HCT116 (cell line): ENCODE results near the gene RALB. TPM values are rescaled to one million over a fixed set of nuclear protein-coding genes. Genes with fewer than 3 reads are reported as not detected.

Experiments used
- ATAC-seq: fragments of 200-7000 bp; cut with Tn5 transposase; 2 replicates; pipeline ENCODE4 v1.9.1; 2020; ENCODE audit warnings: mild to moderate bottlenecking, moderate library complexity
- BruUV-seq: library from RNA; stranded (reverse); fragments of 400-500 nt; replicated peaks from 2 replicates; lab custom pipeline; 2021; lab: Mats Ljungman, UMichigan
- CTCF ChIA-PET: fragments of 300-600 bp; sonication (Branson Sonifier 250); formaldehyde crosslinking; loops from one replicate; lab custom pipeline; 2021; ENCODE audit warnings: antibody characterized with exemption; lab: Charles Lee
- POLR2A ChIA-PET: fragments of 300-600, 350-600 bp; sonication (Branson Sonifier 250); formaldehyde crosslinking; loops from one replicate; lab custom pipeline; 2021; ENCODE audit warnings: antibody characterized with exemption; lab: Charles Lee
- RAD21 ChIA-PET, 2 experiments: fragments of 300-600 bp; sonication (Branson Sonifier 250); formaldehyde crosslinking; loops; one replicate each; lab custom pipeline; 2023; ENCODE audit warnings: low total read pairs in 2 of 2; ENCODE audit not compliant: uncharacterized antibody in 2 of 2, unreplicated experiment in 2 of 2, low non-redundant PET in 1 of 2; lab: Charles Lee
- DNase-seq: peaks from one replicate; pipeline ENCODE4 v3.0.0-alpha.2; 2010; ENCODE audit warnings: low read depth, low spot score
- H2AFZ ChIP-seq: fragments of 200-600 bp; shearing (Covaris generic), sonication (generic); 2 replicates; pipeline ENCODE4 v1.6.1; 2017; ENCODE audit warnings: low read depth, mixed run types, mixed read lengths, antibody characterized with exemption, low read length; ENCODE audit not compliant: poor library complexity, severe bottlenecking
- H3K27ac ChIP-seq: 2 replicates; pipeline ENCODE4 v1.5.1; 2012; ENCODE audit warnings: low read depth, low read length
- H3K27me3 ChIP-seq: fragments of 200-600 bp; sonication (generic); 2 replicates; pipeline ENCODE4 v1.6.1; 2016; ENCODE audit warnings: mixed run types, low read length, mixed read lengths; ENCODE audit not compliant: insufficient read depth
- H3K36me3 ChIP-seq, 2 experiments: fragments of 200-500 bp in 1 of 2; fragments of 200-600 bp in 1 of 2; sonication (Bioruptor generic) in 1 of 2; sonication (generic) in 1 of 2; 2 replicates each; pipeline versions ENCODE4 v1.5.1 to v1.6.1; 2014 to 2016; ENCODE audit warnings: low read length in 2 of 2, inconsistent platforms in 1 of 2, mixed read lengths in 1 of 2, mixed run types in 1 of 2; ENCODE audit not compliant: insufficient read depth in 2 of 2, control insufficient read depth in 1 of 2
- H3K4me1 ChIP-seq, 2 experiments: fragments of 200-600 bp in 1 of 2; sonication (generic) in 1 of 2; 2 replicates each; pipeline versions ENCODE4 v1.5.1 to v1.6.1; 2012 to 2017; ENCODE audit warnings: low read length in 2 of 2, inconsistent platforms in 1 of 2, mild to moderate bottlenecking in 1 of 2, mixed read lengths in 1 of 2, mixed run types in 1 of 2, moderate library complexity in 1 of 2; ENCODE audit not compliant: insufficient read depth in 2 of 2, control insufficient read depth in 1 of 2
- H3K4me2 ChIP-seq: fragments of 200-600 bp; sonication (generic); 2 replicates; pipeline ENCODE4 v1.6.1; 2017; ENCODE audit warnings: mixed run types, low read length, mixed read lengths
- H3K4me3 ChIP-seq, 2 experiments: fragments of 200-600 bp in 1 of 2; sonication (generic) in 1 of 2; replicated peaks in 1 of 2; 2 replicates each; pipeline ENCODE4 v1.5.1; 2011 to 2016; ENCODE audit warnings: low read length in 2 of 2, control low read depth in 1 of 2, low read depth in 1 of 2, mild to moderate bottlenecking in 1 of 2, mixed read lengths in 1 of 2, mixed run types in 1 of 2
- H3K79me2 ChIP-seq: fragments of 200-600 bp; sonication (generic); 2 replicates; pipeline ENCODE4 v1.6.1; 2017; ENCODE audit warnings: mild to moderate bottlenecking, mixed run types, low read length, moderate library complexity, mixed read lengths; ENCODE audit not compliant: insufficient read depth
- H3K9ac ChIP-seq: fragments of 200-600 bp; sonication (generic); 2 replicates; pipeline ENCODE4 v1.6.1; 2016; ENCODE audit warnings: low read length, mixed read lengths
- H3K9me2 ChIP-seq: fragments of 200-600 bp; sonication (generic), shearing (Covaris generic); 2 replicates; pipeline ENCODE4 v1.6.1; 2017; ENCODE audit warnings: mixed run types, mild to moderate bottlenecking, moderate library complexity; ENCODE audit not compliant: insufficient read depth
- H3K9me3 ChIP-seq, 2 experiments: fragments of 200-500 bp in 1 of 2; fragments of 200-600 bp in 1 of 2; sonication (Bioruptor generic) in 1 of 2; sonication (generic) in 1 of 2; 2 replicates each; pipeline ENCODE4 v1.6.1; 2014 to 2017; ENCODE audit warnings: low read length in 2 of 2, mixed read lengths in 2 of 2, inconsistent platforms in 1 of 2, low read depth in 1 of 2, mild to moderate bottlenecking in 1 of 2, mixed run types in 1 of 2, moderate library complexity in 1 of 2; ENCODE audit not compliant: control insufficient read depth in 1 of 2, insufficient read depth in 1 of 2
- H4K20me1 ChIP-seq: fragments of 200-600 bp; sonication (generic), shearing (Covaris generic); 2 replicates; pipeline ENCODE4 v1.6.1; 2017; ENCODE audit warnings: mixed run types, mild to moderate bottlenecking, moderate library complexity; ENCODE audit not compliant: insufficient read depth
- ATF3 ChIP-seq: IDR thresholded peaks from 2 replicates; pipeline ENCODE4 v1.6.1; 2012
- CBX3 ChIP-seq: IDR thresholded peaks from 2 replicates; pipeline ENCODE4 v1.6.1; 2012; ENCODE audit warnings: low read depth
- ELF1 ChIP-seq: IDR thresholded peaks from 2 replicates; pipeline ENCODE4 v1.6.1; 2012; ENCODE audit warnings: low read depth, borderline replicate concordance
- FOSL1 ChIP-seq: IDR thresholded peaks from 2 replicates; pipeline ENCODE4 v1.6.1; 2012; ENCODE audit warnings: low read depth
- MAX ChIP-seq: IDR thresholded peaks from 2 replicates; pipeline ENCODE4 v1.6.1; 2012
- RAD21 ChIP-seq: IDR thresholded peaks from 2 replicates; pipeline ENCODE4 v1.6.1; 2012; ENCODE audit warnings: low read depth, mild to moderate bottlenecking
- SIN3A ChIP-seq: IDR thresholded peaks from 2 replicates; pipeline ENCODE4 v1.6.1; 2012; ENCODE audit warnings: low read depth
- SP1 ChIP-seq: IDR thresholded peaks from 2 replicates; pipeline ENCODE4 v1.6.1; 2012; ENCODE audit warnings: low read depth
- TCF7L2 ChIP-seq: IDR thresholded peaks from 2 replicates; pipeline ENCODE4 v1.7.0; 2011; ENCODE audit warnings: borderline replicate concordance, inconsistent platforms; ENCODE audit not compliant: insufficient read depth, insufficient read length; ENCODE audit errors: extremely low read depth
- YY1 ChIP-seq: IDR thresholded peaks from 2 replicates; pipeline ENCODE4 v1.6.1; 2011; ENCODE audit warnings: low read length, low read depth, moderate library complexity, mild to moderate bottlenecking; ENCODE audit not compliant: insufficient replicate concordance; ENCODE audit errors: extremely low read depth
- ZFX ChIP-seq: fragments of 450-650 bp; IDR thresholded peaks from 2 replicates; pipeline ENCODE4 v1.6.1; 2017
- intact Hi-C: fragments of 100-400 bp; cut with micrococcal nuclease; formaldehyde crosslinking; loops from 2 replicates; pipeline ENCODE4 v1.10.0; 2022
- total RNA-seq: library from RNA; stranded (reverse); gene quantifications from one replicate; pipeline ENCODE4 v1.2.1, GENCODE V29; 2021; ENCODE audit not compliant: unreplicated experiment
- TF ChIP-seq, protein P1 (sequence below): IDR thresholded peaks from 2 replicates; pipeline ENCODE4 v1.6.1; 2011; ENCODE audit warnings: mild to moderate bottlenecking, low read length, moderate library complexity; ENCODE audit not compliant: insufficient replicate concordance; ENCODE audit errors: extremely low read depth
- TF ChIP-seq, protein P2 (sequence below): IDR thresholded peaks from 2 replicates; pipeline ENCODE4 v1.6.1; 2012; ENCODE audit warnings: low read depth
- TF ChIP-seq, protein P3 (sequence below), 3 experiments: fragments of 200-600 bp in 1 of 3; sonication (generic) in 1 of 3; IDR thresholded peaks in 2 of 3; conservative IDR thresholded peaks in 1 of 3; 2 replicates each; pipeline ENCODE4 v1.5.1; 2012 to 2017; ENCODE audit warnings: low read depth in 2 of 3, low read length in 2 of 3, antibody characterized with exemption in 1 of 3, borderline replicate concordance in 1 of 3, control low read depth in 1 of 3, mild to moderate bottlenecking in 1 of 3, mixed read lengths in 1 of 3, mixed run types in 1 of 3, moderate library complexity in 1 of 3; ENCODE audit not compliant: insufficient read depth in 1 of 3

The RALB gene
- total RNA-seq, 1 experiment from 2014 or later, result 42.8 TPM

DNA sequence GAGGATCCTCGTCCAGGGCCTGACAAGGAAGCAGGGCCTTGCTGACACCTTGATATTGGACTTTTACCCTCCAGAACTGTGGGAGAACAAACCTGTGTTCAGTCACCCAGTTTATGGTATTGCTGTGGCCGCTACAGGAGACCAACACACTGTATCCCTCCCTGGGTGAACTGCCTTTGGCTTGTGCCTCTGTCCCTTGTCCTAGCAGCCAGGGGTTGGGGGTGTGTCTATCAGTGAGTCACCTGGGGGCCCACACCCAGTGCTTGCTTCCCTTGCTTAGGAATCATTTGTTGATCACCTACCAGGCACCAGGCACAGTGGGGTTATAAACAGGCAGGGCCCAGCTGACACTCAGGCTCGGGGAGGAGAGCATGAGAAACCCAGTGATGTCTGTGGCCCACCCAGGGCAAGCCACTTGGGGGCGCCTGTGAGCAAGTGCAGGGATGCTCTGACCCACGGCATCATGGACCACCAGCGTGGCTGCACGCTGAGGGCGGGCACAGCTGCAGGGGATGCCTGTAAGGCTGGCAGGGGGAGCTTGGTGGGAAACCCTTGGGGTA, 46.5 kb upstream of the RALB start:
- H4K20me1 ChIP-seq, result no peaks in the 10 kb centered on the region
- POLR2A ChIA-PET, result no interaction called here
- peaks cover 21% of the 10 kb centered on the region for H3K79me2 ChIP-seq
- H3K9me3 ChIP-seq, result no peaks in the 10 kb centered on the region
- H3K4me1 ChIP-seq, result peaks cover 0 to 11% of the 10 kb centered on the region in 2 experiments; a peak in 1 of 4 replicates
- no peak overlapping the region for H3K4me3 ChIP-seq
- ATAC-seq (peak; percentile 75), DNase-seq (no peak)
- RAD21 ChIA-PET, result no interaction called here
- H3K27me3 ChIP-seq, result no peaks in the 10 kb centered on the region
- no peak overlapping the region for H3K9ac ChIP-seq
- H3K4me2 ChIP-seq, result peak overlapping the region; percentile 17; the same call in 1 of the 2 replicates
- intact Hi-C loops, result no loop called here
- H3K9me2 ChIP-seq, result no peaks in the 10 kb centered on the region
- CTCF ChIA-PET, result interaction anchor here (1.0 kb wide), 1 partner anchor 10 kb away, joined by 3 read pairs; no protein-coding TSS in a partner anchor
- peak; percentile 48 for TF ChIP-seq RAD21
- peak; percentile 15; the same call in 1 of the 2 replicates for TF ChIP-seq FOSL1
- no peak for TF ChIP-seq ELF1
- TF ChIP-seq, protein P1, sequence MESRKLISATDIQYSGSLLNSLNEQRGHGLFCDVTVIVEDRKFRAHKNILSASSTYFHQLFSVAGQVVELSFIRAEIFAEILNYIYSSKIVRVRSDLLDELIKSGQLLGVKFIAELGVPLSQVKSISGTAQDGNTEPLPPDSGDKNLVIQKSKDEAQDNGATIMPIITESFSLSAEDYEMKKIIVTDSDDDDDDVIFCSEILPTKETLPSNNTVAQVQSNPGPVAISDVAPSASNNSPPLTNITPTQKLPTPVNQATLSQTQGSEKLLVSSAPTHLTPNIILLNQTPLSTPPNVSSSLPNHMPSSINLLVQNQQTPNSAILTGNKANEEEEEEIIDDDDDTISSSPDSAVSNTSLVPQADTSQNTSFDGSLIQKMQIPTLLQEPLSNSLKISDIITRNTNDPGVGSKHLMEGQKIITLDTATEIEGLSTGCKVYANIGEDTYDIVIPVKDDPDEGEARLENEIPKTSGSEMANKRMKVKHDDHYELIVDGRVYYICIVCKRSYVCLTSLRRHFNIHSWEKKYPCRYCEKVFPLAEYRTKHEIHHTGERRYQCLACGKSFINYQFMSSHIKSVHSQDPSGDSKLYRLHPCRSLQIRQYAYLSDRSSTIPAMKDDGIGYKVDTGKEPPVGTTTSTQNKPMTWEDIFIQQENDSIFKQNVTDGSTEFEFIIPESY, result no peak
- no peak for TF ChIP-seq MAX
- TF ChIP-seq SP1, result no peak
- no peak for TF ChIP-seq ATF3
- TF ChIP-seq ZFX, result no peak
- 0 out of 2 replicates have a peak, but pooled peaks have one; percentile 57 for TF ChIP-seq CBX3
- no peak for TF ChIP-seq SIN3A
- TF ChIP-seq, protein P2, sequence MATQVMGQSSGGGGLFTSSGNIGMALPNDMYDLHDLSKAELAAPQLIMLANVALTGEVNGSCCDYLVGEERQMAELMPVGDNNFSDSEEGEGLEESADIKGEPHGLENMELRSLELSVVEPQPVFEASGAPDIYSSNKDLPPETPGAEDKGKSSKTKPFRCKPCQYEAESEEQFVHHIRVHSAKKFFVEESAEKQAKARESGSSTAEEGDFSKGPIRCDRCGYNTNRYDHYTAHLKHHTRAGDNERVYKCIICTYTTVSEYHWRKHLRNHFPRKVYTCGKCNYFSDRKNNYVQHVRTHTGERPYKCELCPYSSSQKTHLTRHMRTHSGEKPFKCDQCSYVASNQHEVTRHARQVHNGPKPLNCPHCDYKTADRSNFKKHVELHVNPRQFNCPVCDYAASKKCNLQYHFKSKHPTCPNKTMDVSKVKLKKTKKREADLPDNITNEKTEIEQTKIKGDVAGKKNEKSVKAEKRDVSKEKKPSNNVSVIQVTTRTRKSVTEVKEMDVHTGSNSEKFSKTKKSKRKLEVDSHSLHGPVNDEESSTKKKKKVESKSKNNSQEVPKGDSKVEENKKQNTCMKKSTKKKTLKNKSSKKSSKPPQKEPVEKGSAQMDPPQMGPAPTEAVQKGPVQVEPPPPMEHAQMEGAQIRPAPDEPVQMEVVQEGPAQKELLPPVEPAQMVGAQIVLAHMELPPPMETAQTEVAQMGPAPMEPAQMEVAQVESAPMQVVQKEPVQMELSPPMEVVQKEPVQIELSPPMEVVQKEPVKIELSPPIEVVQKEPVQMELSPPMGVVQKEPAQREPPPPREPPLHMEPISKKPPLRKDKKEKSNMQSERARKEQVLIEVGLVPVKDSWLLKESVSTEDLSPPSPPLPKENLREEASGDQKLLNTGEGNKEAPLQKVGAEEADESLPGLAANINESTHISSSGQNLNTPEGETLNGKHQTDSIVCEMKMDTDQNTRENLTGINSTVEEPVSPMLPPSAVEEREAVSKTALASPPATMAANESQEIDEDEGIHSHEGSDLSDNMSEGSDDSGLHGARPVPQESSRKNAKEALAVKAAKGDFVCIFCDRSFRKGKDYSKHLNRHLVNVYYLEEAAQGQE, result no peak
- no peak for TF ChIP-seq YY1
- TF ChIP-seq, protein P3, sequence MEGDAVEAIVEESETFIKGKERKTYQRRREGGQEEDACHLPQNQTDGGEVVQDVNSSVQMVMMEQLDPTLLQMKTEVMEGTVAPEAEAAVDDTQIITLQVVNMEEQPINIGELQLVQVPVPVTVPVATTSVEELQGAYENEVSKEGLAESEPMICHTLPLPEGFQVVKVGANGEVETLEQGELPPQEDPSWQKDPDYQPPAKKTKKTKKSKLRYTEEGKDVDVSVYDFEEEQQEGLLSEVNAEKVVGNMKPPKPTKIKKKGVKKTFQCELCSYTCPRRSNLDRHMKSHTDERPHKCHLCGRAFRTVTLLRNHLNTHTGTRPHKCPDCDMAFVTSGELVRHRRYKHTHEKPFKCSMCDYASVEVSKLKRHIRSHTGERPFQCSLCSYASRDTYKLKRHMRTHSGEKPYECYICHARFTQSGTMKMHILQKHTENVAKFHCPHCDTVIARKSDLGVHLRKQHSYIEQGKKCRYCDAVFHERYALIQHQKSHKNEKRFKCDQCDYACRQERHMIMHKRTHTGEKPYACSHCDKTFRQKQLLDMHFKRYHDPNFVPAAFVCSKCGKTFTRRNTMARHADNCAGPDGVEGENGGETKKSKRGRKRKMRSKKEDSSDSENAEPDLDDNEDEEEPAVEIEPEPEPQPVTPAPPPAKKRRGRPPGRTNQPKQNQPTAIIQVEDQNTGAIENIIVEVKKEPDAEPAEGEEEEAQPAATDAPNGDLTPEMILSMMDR (IDR thresholded peaks at IDR 0.05 in 2 of 3, conservative IDR thresholded peaks at IDR 0.05 in 1 of 3; ENCODE audit: borderline replicate concordance in 1 of 3, insufficient read depth in 1 of 3, low read depth in 2 of 3, low read length in 2 of 3), result peak; percentile 11 to 72 (median 72); a peak in 5 of 6 replicates
- no peak for TF ChIP-seq TCF7L2
- BruUV-seq, result no TSS peak
- no peaks in the 10 kb centered on the region for H3K36me3 ChIP-seq
- H3K27ac ChIP-seq, result no peak overlapping the region
- no peak overlapping the region for H2AFZ ChIP-seq
